GM12878 (cell line): ENCODE measurements around the gene FGR. TPM values are rescaled to one million over a fixed set of nuclear protein-coding genes. Genes with fewer than 3 reads are reported as not detected.

Experiments
- ATAC-seq: fragments of 200-7000 bp; cut with Tn5 transposase; 3 replicates; pipeline ENCODE4 v1.9.1; 2020; ENCODE audit warnings: mild to moderate bottlenecking, moderate library complexity
- BruUV-seq: library from RNA; stranded (reverse); fragments of 400-500 nt; replicated peaks from 2 replicates; lab custom pipeline; 2021; lab: Mats Ljungman, UMichigan
- CTCF ChIA-PET: fragments of 300-600 bp; sonication (Branson Sonifier 250); formaldehyde crosslinking; extraction: SDS; loops from one replicate; lab custom pipeline; 2021; ENCODE audit warnings: inconsistent platforms; lab: Yijun Ruan, JAX
- POLR2A ChIA-PET: fragments of 350-600 bp; formaldehyde crosslinking; extraction: SDS; loops from one replicate; lab custom pipeline; 2021; ENCODE audit warnings: inconsistent platforms; lab: Charles Lee
- RAD21 ChIA-PET: fragments of 300-600 bp; sonication (Branson Sonifier 250); formaldehyde crosslinking; loops from one replicate; lab custom pipeline; 2023; ENCODE audit warnings: antibody characterized with exemption; ENCODE audit not compliant: unreplicated experiment; lab: Charles Lee
- SMC1A ChIA-PET: fragments of 300-600 bp; sonication (Branson Sonifier 250); formaldehyde crosslinking; loops from one replicate; lab custom pipeline; 2023; ENCODE audit not compliant: unreplicated experiment, uncharacterized antibody; lab: Charles Lee
- DNase-seq: peaks from one replicate; pipeline ENCODE4 v3.0.0-alpha.2; 2011; ENCODE audit warnings: low read depth, low spot score
- FAIRE-seq: peaks from 3 replicates; lab custom pipeline; 2011; peaks lifted over from hg19 to GRCh38; lab: Jason Lieb, UNC
- H2AFZ ChIP-seq: 2 replicates; pipeline ENCODE4 v1.6.0; 2011; ENCODE audit warnings: low read depth, low read length, control low read depth; ENCODE audit not compliant: control insufficient read depth
- H3K27ac ChIP-seq: 2 replicates; pipeline ENCODE4 v1.5.1; 2011; ENCODE audit warnings: control low read depth; ENCODE audit not compliant: control insufficient read depth, insufficient read depth
- H3K27me3 ChIP-seq, 2 experiments: replicated peaks in 1 of 2; 2 replicates each; pipeline versions ENCODE4 v1.6.0 to v1.6.1; 2011; ENCODE audit warnings: low read length in 1 of 2; ENCODE audit not compliant: control insufficient read depth in 2 of 2, insufficient read depth in 2 of 2
- H3K36me3 ChIP-seq, 2 experiments: 2 replicates each; pipeline ENCODE4 v1.5.1; 2011; ENCODE audit warnings: low read length in 1 of 2; ENCODE audit not compliant: control insufficient read depth in 2 of 2, insufficient read depth in 2 of 2
- H3K4me1 ChIP-seq: 2 replicates; pipeline ENCODE4 v1.6.1; 2011; ENCODE audit warnings: mild to moderate bottlenecking, low read length, moderate library complexity, mixed read lengths; ENCODE audit not compliant: control insufficient read depth, insufficient read depth
- H3K4me2 ChIP-seq: 2 replicates; pipeline ENCODE4 v1.6.0; 2011; ENCODE audit warnings: control low read depth; ENCODE audit not compliant: control insufficient read depth, insufficient read depth
- H3K4me3 ChIP-seq: fragments of 200-600 bp; sonication (generic); 2 replicates; pipeline ENCODE4 v1.5.1; 2016
- H3K79me2 ChIP-seq: 2 replicates; pipeline ENCODE4 v1.6.0; 2011; ENCODE audit warnings: low read length; ENCODE audit not compliant: control insufficient read depth, insufficient read depth
- H3K9ac ChIP-seq: 2 replicates; pipeline ENCODE4 v1.8.0; 2011; ENCODE audit warnings: low read length, control low read depth, mixed read lengths; ENCODE audit not compliant: control insufficient read depth, insufficient read depth
- H3K9me3 ChIP-seq: replicated peaks from 3 replicates; pipeline ENCODE4 v1.5.1; 2011; ENCODE audit warnings: mild to moderate bottlenecking, low read length; ENCODE audit not compliant: control insufficient read depth, insufficient read depth
- H4K20me1 ChIP-seq: 2 replicates; pipeline ENCODE4 v1.6.0; 2011; ENCODE audit not compliant: control insufficient read depth, insufficient read depth
- CHD1 ChIP-seq: IDR thresholded peaks from 2 replicates; pipeline ENCODE4 v1.6.1; 2012; ENCODE audit warnings: low read depth, low read length, improper control_type of control experiment
- CHD4 ChIP-seq: fragments of 200-600 bp; sonication (generic); IDR thresholded peaks from 2 replicates; pipeline ENCODE4 v1.6.1; 2016; ENCODE audit warnings: mild to moderate bottlenecking
- EGR1 ChIP-seq, 2 experiments: IDR thresholded peaks; 1 replicate in 1 of 2; 2 replicates in 1 of 2; pipeline ENCODE4 v1.6.1; 2011 to 2012; ENCODE audit warnings: low read depth in 2 of 2, low read length in 2 of 2, borderline replicate concordance in 1 of 2, mild to moderate bottlenecking in 1 of 2, moderate library complexity in 1 of 2
- NFXL1 ChIP-seq: fragments of 450-650 bp; IDR thresholded peaks from 2 replicates; pipeline ENCODE4 v1.6.1; 2017; ENCODE audit warnings: antibody characterized with exemption, mild to moderate bottlenecking, borderline replicate concordance
- POLR2A ChIP-seq: IDR thresholded peaks from 2 replicates; pipeline ENCODE4 v1.6.1; 2011; ENCODE audit warnings: low read depth, mild to moderate bottlenecking, low read length
- POLR2AphosphoS2 ChIP-seq: IDR thresholded peaks from 2 replicates; pipeline ENCODE4 v1.6.1; 2011; ENCODE audit warnings: low read depth, mild to moderate bottlenecking, low read length, improper control_type of control experiment, moderate library complexity
- RB1 ChIP-seq: fragments of 450-650 bp; formaldehyde crosslinking; IDR thresholded peaks from 2 replicates; pipeline ENCODE4 v1.6.1; 2017; ENCODE audit warnings: mild to moderate bottlenecking, borderline replicate concordance
- SPI1 ChIP-seq: IDR thresholded peaks from 2 replicates; pipeline ENCODE4 v1.6.1; 2011; ENCODE audit warnings: low read depth, mild to moderate bottlenecking, low read length, moderate library complexity, borderline replicate concordance; ENCODE audit not compliant: insufficient read depth
- SREBF2 ChIP-seq: IDR thresholded peaks from 2 replicates; pipeline ENCODE4 v1.6.1; 2012; ENCODE audit warnings: mild to moderate bottlenecking, low read length
- TCF12 ChIP-seq: IDR thresholded peaks from 2 replicates; pipeline ENCODE4 v1.6.1; 2011; ENCODE audit warnings: low read depth, mild to moderate bottlenecking, low read length
- ZNF274 ChIP-seq: IDR thresholded peaks from one replicate; pipeline ENCODE4 v1.8.0; 2011; ENCODE audit not compliant: insufficient read length, insufficient read depth
- WGBS: methylation state at CpG from one replicate; pipeline ENCODE4 v1.1.6; 2016; ENCODE audit warnings: low lambda C conversion rate; ENCODE audit not compliant: insufficient replicate concordance, insufficient coverage; ENCODE audit errors: missing lambda C conversion rate; 5-methylcytosine and 5-hydroxymethylcytosine counted together
- in situ Hi-C: fragments of 300-500 bp; cut with MboI; formaldehyde crosslinking; loops from 9 replicates; pipeline ENCODE4 v1.14.3; 2018; ENCODE audit warnings: mixed read lengths
- intact Hi-C: fragments of 100-400 bp; cut with micrococcal nuclease; formaldehyde crosslinking; loops from one replicate; pipeline ENCODE4 v1.14.2; 2022; ENCODE audit not compliant: unreplicated experiment
- polyA plus RNA-seq, 11 experiments: library from polyadenylated mRNA; depleted of rRNA in 4 of 11; unstranded in 6 of 11; stranded (reverse) in 5 of 11; fragments of >200 nt; fragmentation: Nextera tagmentation in 4 of 11; fragmentation: Illumina TruSeq in 1 of 11; extraction: Ambion mirVana in 4 of 11; extraction: Trizol in 1 of 11; gene quantifications; 1 replicate in 1 of 11; 2 replicates in 10 of 11; pipeline versions ENCODE4 v1.2.1 to v1.2.3, GENCODE V29; 2011 to 2016; ENCODE audit warnings: inconsistent platforms in 2 of 11, missing spikeins in 2 of 11, low read depth in 1 of 11
- total RNA-seq, 4 experiments: library from RNA; depleted of rRNA in 3 of 4; stranded (reverse); fragments of >200 nt in 3 of 4; fragmentation: Illumina TruSeq in 1 of 4; extraction: Trizol in 1 of 4; gene quantifications; 2 replicates each; pipeline versions ENCODE4 v1.2.1 to v1.2.3, GENCODE V29; 2013 to 2021
- TF ChIP-seq, protein P1 (sequence below): fragments of 450-650 bp; IDR thresholded peaks from 2 replicates; pipeline ENCODE4 v1.6.1; 2017; ENCODE audit warnings: antibody characterized with exemption, mild to moderate bottlenecking, moderate library complexity

The FGR gene
- total and polyA plus RNA-seq, 10 of the 15 experiments (the other 5 are each of a cell fraction or from before 2014, with no cell fraction given): 10.9 to 193 (median 74.7) TPM

DNA sequence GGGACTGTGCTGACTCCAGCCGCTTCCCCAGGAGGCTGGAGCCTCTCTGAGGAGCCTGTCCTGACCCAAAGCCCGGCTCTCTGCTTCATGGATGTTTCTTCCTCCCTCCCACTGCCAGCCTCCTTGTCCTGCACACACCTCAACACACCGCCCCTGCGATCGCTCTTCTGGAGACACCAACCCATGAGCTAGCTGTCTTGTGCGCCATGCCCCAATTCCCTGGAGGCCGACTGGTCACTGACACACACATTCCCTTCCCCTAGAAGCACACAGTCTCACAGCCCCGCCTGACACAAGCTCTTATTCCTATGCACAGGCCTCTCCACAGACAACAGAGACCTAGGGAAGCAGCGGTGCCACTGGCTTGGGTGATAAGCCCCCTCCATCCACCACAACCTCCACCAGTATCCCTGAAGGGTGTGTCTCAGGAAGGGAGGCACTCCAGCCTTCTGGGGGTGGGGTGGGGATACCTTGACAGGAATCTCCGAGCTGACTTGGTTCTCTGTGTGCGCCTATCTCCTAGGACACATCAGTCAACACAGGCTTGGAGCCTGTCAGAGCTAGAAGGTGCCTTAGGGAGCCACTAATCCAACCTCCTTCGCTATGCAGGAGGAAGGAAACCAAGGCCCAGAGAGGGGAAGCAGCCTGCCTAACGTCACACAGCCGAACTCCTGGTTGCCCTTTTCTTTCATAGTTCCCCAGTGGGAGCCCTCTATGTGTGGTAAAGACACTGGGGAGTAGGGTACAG lies 62.1 kb downstream of the FGR start:
- no TSS peak for BruUV-seq
- no peaks in the 10 kb centered on the region for H3K36me3 ChIP-seq

GRCh38 chr1:27572019-27572678 lies 62.8 kb downstream of the FGR start:
- Histone ChIP-seq H3K27ac (no peak overlapping the region), H3K4me2 (no peak overlapping the region), H3K36me3 (no peaks in the 10 kb centered on the region), H3K27me3 (no peaks in the 10 kb centered on the region), H3K4me1 (peaks cover 7% of the 10 kb centered on the region; the same call in 1 of the 2 replicates), H3K9ac (no peak overlapping the region), H3K4me3 (no peak overlapping the region), H3K79me2 (no peaks in the 10 kb centered on the region; the same call in none of the 2 replicates), H4K20me1 (no peaks in the 10 kb centered on the region; the same call in 1 of the 2 replicates), H2AFZ (no peak overlapping the region), H3K9me3 (no peaks in the 10 kb centered on the region)
- FAIRE-seq (no peak), ATAC-seq (no peak), DNase-seq (no peak)
- intact Hi-C loops: no loop called here
- ChIA-PET CTCF (interaction anchor here (0.6 to 5.8 kb wide), 4 partner anchors 15 to 248 kb away, joined by 3 to 71 read pairs (median 6); no protein-coding TSS in a partner anchor), POLR2A (no interaction called here), SMC1A (interaction anchor here (1.3 kb wide), 1 partner anchor 33 kb away, joined by 3 read pairs; no protein-coding TSS in a partner anchor), RAD21 (interaction anchor here (0.7 to 2.7 kb wide), 3 partner anchors 36 to 156 kb away, joined by 3 to 6 read pairs (median 3); no protein-coding TSS in a partner anchor)
- WGBS: 40% methylated on average over 9 of the region's 9 CpGs
- in situ Hi-C loops: no loop called here
- no TSS peak for BruUV-seq
- no peak for TF ChIP-seq SPI1
- no peak for TF ChIP-seq CHD1
- TF ChIP-seq, protein P1, sequence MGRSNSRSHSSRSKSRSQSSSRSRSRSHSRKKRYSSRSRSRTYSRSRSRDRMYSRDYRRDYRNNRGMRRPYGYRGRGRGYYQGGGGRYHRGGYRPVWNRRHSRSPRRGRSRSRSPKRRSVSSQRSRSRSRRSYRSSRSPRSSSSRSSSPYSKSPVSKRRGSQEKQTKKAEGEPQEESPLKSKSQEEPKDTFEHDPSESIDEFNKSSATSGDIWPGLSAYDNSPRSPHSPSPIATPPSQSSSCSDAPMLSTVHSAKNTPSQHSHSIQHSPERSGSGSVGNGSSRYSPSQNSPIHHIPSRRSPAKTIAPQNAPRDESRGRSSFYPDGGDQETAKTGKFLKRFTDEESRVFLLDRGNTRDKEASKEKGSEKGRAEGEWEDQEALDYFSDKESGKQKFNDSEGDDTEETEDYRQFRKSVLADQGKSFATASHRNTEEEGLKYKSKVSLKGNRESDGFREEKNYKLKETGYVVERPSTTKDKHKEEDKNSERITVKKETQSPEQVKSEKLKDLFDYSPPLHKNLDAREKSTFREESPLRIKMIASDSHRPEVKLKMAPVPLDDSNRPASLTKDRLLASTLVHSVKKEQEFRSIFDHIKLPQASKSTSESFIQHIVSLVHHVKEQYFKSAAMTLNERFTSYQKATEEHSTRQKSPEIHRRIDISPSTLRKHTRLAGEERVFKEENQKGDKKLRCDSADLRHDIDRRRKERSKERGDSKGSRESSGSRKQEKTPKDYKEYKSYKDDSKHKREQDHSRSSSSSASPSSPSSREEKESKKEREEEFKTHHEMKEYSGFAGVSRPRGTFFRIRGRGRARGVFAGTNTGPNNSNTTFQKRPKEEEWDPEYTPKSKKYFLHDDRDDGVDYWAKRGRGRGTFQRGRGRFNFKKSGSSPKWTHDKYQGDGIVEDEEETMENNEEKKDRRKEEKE: no peak
- TF ChIP-seq CHD4: no peak
- TF ChIP-seq RB1: no peak
- no peak for TF ChIP-seq SREBF2
- no peak for TF ChIP-seq ZNF274
- no peak for TF ChIP-seq POLR2A

More for the DNA sequence above, 62.1 kb downstream of the FGR start:
- ChIA-PET SMC1A (interaction anchor here (1.6 kb wide), 1 partner anchor 29 kb away, joined by 4 read pairs; no protein-coding TSS in a partner anchor), CTCF (interaction anchor here (0.6 to 2.6 kb wide), 3 partner anchors 16 to 248 kb away, joined by 3 to 8 read pairs (median 3); no protein-coding TSS in a partner anchor), POLR2A (no interaction called here), RAD21 (interaction anchor here (0.7 to 2.7 kb wide), 4 partner anchors 35 to 157 kb away, joined by 3 to 6 read pairs (median 3); no protein-coding TSS in a partner anchor)
- 51% methylated on average over 14 of the region's 14 CpGs for WGBS
- no peak for DNase-seq
- no peak for ATAC-seq
- in situ Hi-C loops (no loop called here), intact Hi-C loops (no loop called here)
- H2AFZ ChIP-seq: no peak overlapping the region
- no peak for FAIRE-seq
- H4K20me1 ChIP-seq: no peaks in the 10 kb centered on the region
- no peak overlapping the region for H3K4me3 ChIP-seq
- TF ChIP-seq POLR2AphosphoS2 (no peak), NFXL1 (no peak), EGR1 (IDR thresholded peaks at IDR 0.05; ENCODE audit: borderline replicate concordance in 1 of 2, low read depth in 2 of 2, low read length in 2 of 2) (no peak), TCF12 (no peak)
- no peak overlapping the region for H3K27ac ChIP-seq
- H3K79me2 ChIP-seq: no peaks in the 10 kb centered on the region; the same call in 1 of the 2 replicates
- no peaks in the 10 kb centered on the region for H3K9me3 ChIP-seq
- H3K9ac ChIP-seq: no peak overlapping the region
- no peaks in the 10 kb centered on the region for H3K27me3 ChIP-seq
- peaks cover 4% of the 10 kb centered on the region; the same call in 1 of the 2 replicates for H3K4me1 ChIP-seq
- H3K4me2 ChIP-seq: no peak overlapping the region
